Osteoblast (primary cell): ENCODE data around the gene PIGR. TPM values are rescaled to one million over a fixed set of nuclear protein-coding genes. Genes with fewer than 3 reads are reported as not detected.
A peak's percentile ranks its signal among the peaks of the same experiment; 100 is the strongest.

Source experiments
- DNase-seq: peaks from one replicate; pipeline ENCODE4 v3.0.0; 2011; ENCODE audit warnings: low spot score, mixed read lengths; ENCODE audit not compliant: insufficient read length; ENCODE audit errors: missing footprints
- H2AFZ ChIP-seq: 2 replicates; pipeline ENCODE4 v1.6.0; 2011; ENCODE audit warnings: mild to moderate bottlenecking, low read length
- H3K27ac ChIP-seq: 2 replicates; pipeline ENCODE4 v1.5.1; 2011; ENCODE audit warnings: mild to moderate bottlenecking, low read depth, low read length, moderate library complexity
- H3K27me3 ChIP-seq: 2 replicates; pipeline ENCODE4 v1.6.0; 2012; ENCODE audit warnings: mild to moderate bottlenecking, control low read depth, inconsistent platforms, low read length, moderate library complexity; ENCODE audit not compliant: insufficient read depth
- H3K36me3 ChIP-seq: 2 replicates; pipeline ENCODE4 v1.5.1; 2011; ENCODE audit warnings: mild to moderate bottlenecking, low read length, control low read depth, moderate library complexity; ENCODE audit not compliant: insufficient read depth
- H3K4me1 ChIP-seq: 2 replicates; pipeline ENCODE4 v1.5.1; 2011; ENCODE audit warnings: mild to moderate bottlenecking, low read length, control low read depth, moderate library complexity; ENCODE audit not compliant: insufficient read depth
- H3K4me2 ChIP-seq: 2 replicates; pipeline ENCODE4 v1.6.0; 2011; ENCODE audit warnings: mild to moderate bottlenecking, low read length; ENCODE audit not compliant: insufficient read depth
- H3K4me3 ChIP-seq: fragments of 200-600 bp; sonication (generic); 3 replicates; pipeline ENCODE4 v1.5.1; 2012; ENCODE audit warnings: mild to moderate bottlenecking, low read length, inconsistent platforms; ENCODE audit not compliant: insufficient read depth
- H3K79me2 ChIP-seq: 2 replicates; pipeline ENCODE4 v1.6.0; 2012; ENCODE audit warnings: mild to moderate bottlenecking, low read length, control low read depth, inconsistent platforms; ENCODE audit not compliant: insufficient read depth
- H3K9me3 ChIP-seq: 2 replicates; pipeline ENCODE4 v1.5.1; 2011; ENCODE audit warnings: low read depth, low read length, control low read depth
- H4K20me1 ChIP-seq: 2 replicates; pipeline ENCODE4 v1.6.0; 2012; ENCODE audit warnings: mild to moderate bottlenecking, low read length, control low read depth; ENCODE audit not compliant: insufficient read depth
- total RNA-seq: library from RNA; depleted of rRNA; stranded (reverse); fragments of >200 nt; gene quantifications from 2 replicates; pipeline ENCODE4 v1.2.3, GENCODE V29; 2012
- TF ChIP-seq, protein P1 (sequence below): IDR thresholded peaks from 2 replicates; pipeline ENCODE4 v1.5.1; 2011; ENCODE audit warnings: mild to moderate bottlenecking, low read depth, low read length, moderate library complexity; ENCODE audit errors: extremely low read depth

Gene PIGR
- total RNA-seq, 1 donor = not detected

DNA sequence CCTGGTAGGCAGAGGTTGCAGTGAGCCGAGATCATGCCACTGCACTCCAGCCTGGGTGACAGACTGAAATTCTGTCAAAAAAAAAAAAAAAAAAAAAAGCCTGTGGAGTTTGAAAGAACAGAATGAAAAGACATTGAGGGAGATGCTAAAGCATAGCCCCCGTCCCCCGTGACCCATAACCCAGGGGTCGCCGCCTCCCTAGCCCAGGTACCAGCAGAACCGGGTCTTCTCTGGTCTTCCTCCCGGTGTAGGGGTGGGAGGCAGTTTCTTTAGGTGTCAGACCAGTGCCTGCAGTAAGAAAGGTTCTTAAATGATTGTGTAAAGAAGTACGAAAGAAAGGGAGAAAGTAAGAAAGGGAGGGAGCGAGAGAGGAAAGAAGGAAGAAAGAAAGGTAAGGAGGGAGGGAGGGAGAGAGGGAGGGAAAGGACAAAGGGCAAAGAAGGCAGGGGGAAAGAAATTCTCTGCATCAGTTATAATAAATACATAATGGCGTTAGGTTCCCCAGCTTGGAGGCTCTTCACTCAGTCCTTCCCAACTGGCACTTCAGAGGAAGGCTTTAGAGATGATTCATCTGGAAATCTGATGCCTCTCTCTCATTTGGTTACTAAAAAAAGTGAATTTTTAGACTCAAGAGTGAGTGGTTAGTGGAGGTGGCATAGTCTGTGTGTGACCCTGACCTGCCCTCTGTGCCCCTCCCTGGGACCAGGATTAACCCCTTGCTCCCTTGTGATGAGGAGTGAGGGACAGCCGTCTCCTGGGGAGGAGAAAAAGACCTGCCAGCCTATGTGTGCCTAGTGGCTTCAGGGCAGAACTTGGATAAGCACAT lies 48.0 kb downstream of the PIGR start:
- Histone ChIP-seq H3K4me2 (peak overlapping the region; percentile 65), H3K36me3 (no peaks in the 10 kb centered on the region), H3K27ac (peak overlapping the region; percentile 63), H3K79me2 (no peaks in the 10 kb centered on the region), H3K4me1 (peaks cover 38% of the 10 kb centered on the region), H4K20me1 (no peaks in the 10 kb centered on the region), H3K27me3 (no peaks in the 10 kb centered on the region), H2AFZ (peak overlapping the region; percentile 91), H3K9me3 (no peaks in the 10 kb centered on the region), H3K4me3 (no peak overlapping the region)
- TF ChIP-seq, protein P1, sequence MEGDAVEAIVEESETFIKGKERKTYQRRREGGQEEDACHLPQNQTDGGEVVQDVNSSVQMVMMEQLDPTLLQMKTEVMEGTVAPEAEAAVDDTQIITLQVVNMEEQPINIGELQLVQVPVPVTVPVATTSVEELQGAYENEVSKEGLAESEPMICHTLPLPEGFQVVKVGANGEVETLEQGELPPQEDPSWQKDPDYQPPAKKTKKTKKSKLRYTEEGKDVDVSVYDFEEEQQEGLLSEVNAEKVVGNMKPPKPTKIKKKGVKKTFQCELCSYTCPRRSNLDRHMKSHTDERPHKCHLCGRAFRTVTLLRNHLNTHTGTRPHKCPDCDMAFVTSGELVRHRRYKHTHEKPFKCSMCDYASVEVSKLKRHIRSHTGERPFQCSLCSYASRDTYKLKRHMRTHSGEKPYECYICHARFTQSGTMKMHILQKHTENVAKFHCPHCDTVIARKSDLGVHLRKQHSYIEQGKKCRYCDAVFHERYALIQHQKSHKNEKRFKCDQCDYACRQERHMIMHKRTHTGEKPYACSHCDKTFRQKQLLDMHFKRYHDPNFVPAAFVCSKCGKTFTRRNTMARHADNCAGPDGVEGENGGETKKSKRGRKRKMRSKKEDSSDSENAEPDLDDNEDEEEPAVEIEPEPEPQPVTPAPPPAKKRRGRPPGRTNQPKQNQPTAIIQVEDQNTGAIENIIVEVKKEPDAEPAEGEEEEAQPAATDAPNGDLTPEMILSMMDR = no peak
- peak; percentile 91 for DNase-seq

DNA sequence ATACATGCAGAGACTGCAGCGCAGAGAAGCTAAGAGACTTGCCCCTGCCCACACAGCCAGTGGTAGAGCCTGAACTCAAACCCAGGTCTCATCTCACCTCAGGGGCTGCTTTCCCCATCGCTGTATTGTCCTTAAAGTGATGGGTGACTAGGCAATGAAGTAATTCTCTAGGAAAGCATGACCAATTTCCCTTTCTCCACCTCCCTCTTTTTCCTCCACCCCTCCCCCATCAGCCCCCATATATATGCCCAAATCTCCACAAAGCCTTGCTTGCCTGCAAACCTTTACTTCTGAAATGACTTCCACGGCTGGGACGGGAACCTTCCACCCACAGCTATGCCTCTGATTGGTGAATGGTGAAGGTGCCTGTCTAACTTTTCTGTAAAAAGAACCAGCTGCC lies 49.1 kb downstream of the PIGR start, which contains the start of gene IL24:
IL24 (plus strand) TSS at position 269 of the 400 bp plus-strand sequence. CDS start 390 bp downstream, outside the sequence.
- Histone ChIP-seq H3K9me3 (no peaks in the 10 kb centered on the region), H3K36me3 (no peaks in the 10 kb centered on the region), H3K4me1 (peaks cover 50% of the 10 kb centered on the region), H3K79me2 (no peaks in the 10 kb centered on the region), H2AFZ (peak within 1 kb of the TSS; percentile 91), H3K4me2 (peak within 1 kb of the TSS; percentile 65), H3K27me3 (no peaks in the 10 kb centered on the region), H4K20me1 (no peaks in the 10 kb centered on the region), H3K4me3 (no peak within 1 kb of the TSS), H3K27ac (peak within 1 kb of the TSS; percentile 63)
- DNase-seq = no peak
- TF ChIP-seq, protein P1 = no peak

DNA sequence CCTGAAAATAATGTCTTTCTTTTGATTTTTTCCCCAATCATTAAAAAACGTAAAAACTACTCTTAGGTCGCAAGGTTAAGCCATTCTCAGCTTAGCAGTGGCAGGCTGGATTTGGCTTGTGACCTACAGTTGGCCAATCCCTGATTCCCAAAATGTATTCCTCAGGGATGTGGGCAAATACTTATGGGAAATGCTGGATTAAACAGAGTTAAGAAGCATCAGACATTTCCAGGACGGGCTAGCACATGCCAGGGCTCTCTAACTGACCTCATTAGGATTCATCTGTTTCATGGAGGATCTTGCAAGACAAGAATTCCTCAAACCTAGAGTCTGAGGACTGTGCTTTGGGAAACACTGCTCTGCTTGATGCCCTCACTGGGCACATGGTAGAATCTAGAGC lies 50.0 kb downstream of the PIGR start:
- TF ChIP-seq, protein P1 = no peak
- peak overlapping the region; percentile 58 for H3K27ac ChIP-seq
- no peak for DNase-seq
- H3K4me1 ChIP-seq = peaks cover 59% of the 10 kb centered on the region
- H3K27me3 ChIP-seq = no peaks in the 10 kb centered on the region
- no peak overlapping the region for H3K4me2 ChIP-seq
- no peak overlapping the region for H3K4me3 ChIP-seq
- peak overlapping the region; percentile 66 for H2AFZ ChIP-seq
- no peaks in the 10 kb centered on the region for H3K9me3 ChIP-seq
- H3K36me3 ChIP-seq = no peaks in the 10 kb centered on the region
- no peaks in the 10 kb centered on the region for H3K79me2 ChIP-seq
- H4K20me1 ChIP-seq = no peaks in the 10 kb centered on the region

DNA sequence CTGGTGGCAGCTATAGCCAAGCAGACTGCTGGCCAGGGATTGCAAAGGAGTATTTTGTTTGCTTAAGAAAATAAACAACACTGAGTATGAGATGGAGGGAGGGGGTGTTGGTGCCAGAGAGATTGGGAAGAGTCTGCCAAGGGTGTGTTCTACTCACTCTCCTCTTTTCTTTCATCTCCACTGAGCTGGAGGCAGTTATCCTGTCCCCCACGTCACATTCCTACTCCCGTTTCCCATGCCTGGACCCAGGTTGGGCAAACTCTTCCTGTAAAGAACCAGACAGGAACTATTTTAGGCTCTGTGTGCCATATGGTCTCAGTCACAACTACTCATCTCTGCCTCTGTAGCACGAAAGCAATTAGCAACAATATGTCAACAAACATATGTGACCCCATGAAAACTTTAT lies 50.4 kb downstream of the PIGR start:
- Histone ChIP-seq H3K4me3 (no peak overlapping the region), H3K9me3 (no peaks in the 10 kb centered on the region), H3K4me2 (no peak overlapping the region), H3K79me2 (no peaks in the 10 kb centered on the region), H3K27me3 (no peaks in the 10 kb centered on the region), H2AFZ (peak overlapping the region; percentile 11), H4K20me1 (no peaks in the 10 kb centered on the region), H3K27ac (peak overlapping the region; percentile 58), H3K4me1 (peaks cover 63% of the 10 kb centered on the region), H3K36me3 (no peaks in the 10 kb centered on the region)
- TF ChIP-seq, protein P1 = no peak
- DNase-seq = no peak
